Measurements from ENCODE around the gene NDUFAB1. TPM values are rescaled to one million over a fixed set of nuclear protein-coding genes. Genes with fewer than 3 reads are reported as not detected.
"Not testable (repeated sequence)": the region's sequence is repeated elsewhere in the genome, so short reads cannot be mapped to it uniquely, and the experiment has no call there.

Gene NDUFAB1
- total RNA-seq, 1 donor: 22.7 TPM

GRCh38 chr16:23544436-23544835 lies 51.7 kb downstream of the NDUFAB1 start:
- H3K9me3 ChIP-seq (ENCODE audit: low read depth, low read length): no peaks in the 10 kb centered on the region
- H3K4me3 ChIP-seq (ENCODE audit: low read length): no peak overlapping the region
- no peaks in the 10 kb centered on the region for H3K27me3 ChIP-seq (ENCODE audit: insufficient read depth, low read length)
- no peaks in the 10 kb centered on the region for H3K4me1 ChIP-seq (ENCODE audit: insufficient read depth, low read length)

- H3K27me3 ChIP-seq (ENCODE audit: insufficient read depth, low read length); H3K9me3 ChIP-seq (ENCODE audit: low read depth, low read length); H3K4me3 ChIP-seq (ENCODE audit: low read length); H3K4me1 ChIP-seq (ENCODE audit: insufficient read depth, low read length): not testable (repeated sequence)
These were observed 55.3 kb downstream of the NDUFAB1 start for GRCh38 chr16:23540817-23541178.

GRCh38 chr16:23539984-23540816 lies 55.9 kb downstream of the NDUFAB1 start:
- Histone ChIP-seq H3K9me3 (ENCODE audit: low read depth, low read length) (no peaks in the 10 kb centered on the region), H3K27me3 (ENCODE audit: insufficient read depth, low read length) (no peaks in the 10 kb centered on the region), H3K4me1 (ENCODE audit: insufficient read depth, low read length) (peaks cover 10% of the 10 kb centered on the region), H3K4me3 (ENCODE audit: low read length) (no peak overlapping the region)

GRCh38 chr16:23538919-23539278 lies 57.2 kb downstream of the NDUFAB1 start:
- H3K4me3 ChIP-seq (ENCODE audit: low read length): no peak overlapping the region
- H3K4me1 ChIP-seq (ENCODE audit: insufficient read depth, low read length): peaks cover 10% of the 10 kb centered on the region
- no peaks in the 10 kb centered on the region for H3K27me3 ChIP-seq (ENCODE audit: insufficient read depth, low read length)
- H3K9me3 ChIP-seq (ENCODE audit: low read depth, low read length): no peaks in the 10 kb centered on the region

- Histone ChIP-seq H3K4me3 (ENCODE audit: low read length) (no peak overlapping the region), H3K9me3 (ENCODE audit: low read depth, low read length) (no peaks in the 10 kb centered on the region), H3K4me1 (ENCODE audit: insufficient read depth, low read length) (peaks cover 10% of the 10 kb centered on the region), H3K27me3 (ENCODE audit: insufficient read depth, low read length) (no peaks in the 10 kb centered on the region)
These were observed 58.7 kb downstream of the NDUFAB1 start for GRCh38 chr16:23537390-23537789.

- no peaks in the 10 kb centered on the region for H3K27me3 ChIP-seq (ENCODE audit: insufficient read depth, low read length)
- H3K9me3 ChIP-seq (ENCODE audit: low read depth, low read length): no peaks in the 10 kb centered on the region
- peaks cover 10% of the 10 kb centered on the region for H3K4me1 ChIP-seq (ENCODE audit: insufficient read depth, low read length)
- H3K4me3 ChIP-seq (ENCODE audit: low read length): no peak overlapping the region
These were observed 60.2 kb downstream of the NDUFAB1 start for GRCh38 chr16:23535901-23536300.

- Histone ChIP-seq H3K4me1 (ENCODE audit: insufficient read depth, low read length) (peaks cover 10% of the 10 kb centered on the region), H3K4me3 (ENCODE audit: low read length) (no peak overlapping the region), H3K9me3 (ENCODE audit: low read depth, low read length) (no peaks in the 10 kb centered on the region), H3K27me3 (ENCODE audit: insufficient read depth, low read length) (no peaks in the 10 kb centered on the region)
These were observed 61.0 kb downstream of the NDUFAB1 start for GRCh38 chr16:23534868-23535860.

- no peaks in the 10 kb centered on the region for H3K27me3 ChIP-seq (ENCODE audit: insufficient read depth, low read length)
- no peaks in the 10 kb centered on the region for H3K9me3 ChIP-seq (ENCODE audit: low read depth, low read length)
- peaks cover 22% of the 10 kb centered on the region for H3K4me1 ChIP-seq (ENCODE audit: insufficient read depth, low read length)
- H3K4me3 ChIP-seq (ENCODE audit: low read length): no peak overlapping the region
These were observed 63.7 kb downstream of the NDUFAB1 start for GRCh38 chr16:23532448-23532847.

Other genes with a start within 250 kb of the NDUFAB1 start
- gene COG7, start 143.1 kb downstream of the NDUFAB1 start, total RNA-seq: 8.0 TPM
- 103 TPM for gene GGA2, start 85.8 kb downstream of the NDUFAB1 start, total RNA-seq
- gene EARS2, start 39.0 kb downstream of the NDUFAB1 start, total RNA-seq: 9.1 TPM
- gene UBFD1, start 38.6 kb downstream of the NDUFAB1 start, total RNA-seq: 32.6 TPM
- 10.2 TPM for gene PALB2, start 45.0 kb upstream of the NDUFAB1 start, total RNA-seq
- gene DCTN5, start 45.1 kb upstream of the NDUFAB1 start, total RNA-seq: 45.1 TPM
- 0.84 TPM for gene PLK1, start 82.6 kb upstream of the NDUFAB1 start, total RNA-seq
- gene ERN2, start 116.9 kb upstream of the NDUFAB1 start, total RNA-seq: not detected
- 0.10 TPM for gene CHP2, start 158.7 kb upstream of the NDUFAB1 start, total RNA-seq
- 110 TPM for gene PRKCB, start 239.7 kb upstream of the NDUFAB1 start, total RNA-seq

Data from mononuclear cell (primary cell).